ENCODE data around the gene DOK3. TPM values are rescaled to one million over a fixed set of nuclear protein-coding genes. Genes with fewer than 3 reads are reported as not detected.

The DOK3 gene
- total and polyA plus RNA-seq, 2 of the 13 experiments (the other 11 are each of a cell fraction or from before 2014, with no cell fraction given): 1.4 to 1.5 TPM

GRCh38 chr5:177516601-177517568 lies 7.3 kb upstream of the DOK3 start, which contains the start of gene DDX41 (continued):
- no peak for TF ChIP-seq ATRX (CRISPR knock-in tag; IDR thresholded peaks at IDR 0.05; ENCODE audit: borderline replicate concordance)
- peak; percentile 66; the same call in 1 of the 2 replicates for TF ChIP-seq ZNF34 (CRISPR knock-in tag; IDR thresholded peaks at IDR 0.05; ENCODE audit: borderline replicate concordance)
- TF ChIP-seq TSC22D2 (CRISPR knock-in tag; IDR thresholded peaks at IDR 0.05; ENCODE audit: borderline replicate concordance): peak; percentile 75; the same call in 1 of the 2 replicates
- TF ChIP-seq, protein P1, sequence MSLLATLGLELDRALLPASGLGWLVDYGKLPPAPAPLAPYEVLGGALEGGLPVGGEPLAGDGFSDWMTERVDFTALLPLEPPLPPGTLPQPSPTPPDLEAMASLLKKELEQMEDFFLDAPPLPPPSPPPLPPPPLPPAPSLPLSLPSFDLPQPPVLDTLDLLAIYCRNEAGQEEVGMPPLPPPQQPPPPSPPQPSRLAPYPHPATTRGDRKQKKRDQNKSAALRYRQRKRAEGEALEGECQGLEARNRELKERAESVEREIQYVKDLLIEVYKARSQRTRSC (CRISPR knock-in tag; IDR thresholded peaks at IDR 0.05; ENCODE audit: low read depth): no peak
- TF ChIP-seq THAP11 (CRISPR knock-in tag; IDR thresholded peaks at IDR 0.05): peak; percentile 97
- TF ChIP-seq ZNF451 (CRISPR knock-in tag; IDR thresholded peaks at IDR 0.05): peak; percentile 91
- peak; percentile 76; the same call in 1 of the 2 replicates for TF ChIP-seq TOPORS (CRISPR knock-in tag; IDR thresholded peaks at IDR 0.05)
- peak; percentile 77 for TF ChIP-seq REL (CRISPR knock-in tag; conservative IDR thresholded peaks at IDR 0.05)
- peak; percentile 82; the same call in 1 of the 2 replicates for TF ChIP-seq ZNF780A (CRISPR knock-in tag; IDR thresholded peaks at IDR 0.05)
- TF ChIP-seq ETV5 (CRISPR knock-in tag; IDR thresholded peaks at IDR 0.05; ENCODE audit: borderline replicate concordance): peak; percentile 59; the same call in 1 of the 2 replicates
- TF ChIP-seq ZNF280B (CRISPR knock-in tag; IDR thresholded peaks at IDR 0.05; ENCODE audit: borderline replicate concordance): peak; percentile 80; the same call in 1 of the 2 replicates
- no peak for TF ChIP-seq CHCHD3 (CRISPR knock-in tag; IDR thresholded peaks at IDR 0.05)
- TF ChIP-seq CHD2 (IDR thresholded peaks at IDR 0.05; ENCODE audit: low read depth, low read length): peak; percentile 41; the same call in 1 of the 2 replicates
- TF ChIP-seq HOXA3 (CRISPR knock-in tag; IDR thresholded peaks at IDR 0.05): peak; percentile 96
- TF ChIP-seq DPF2 (CRISPR knock-in tag; IDR thresholded peaks at IDR 0.05; ENCODE audit: borderline replicate concordance, low read depth): peak; percentile 73
- peak; percentile 90 for TF ChIP-seq ZHX1 (CRISPR knock-in tag; IDR thresholded peaks at IDR 0.05; ENCODE audit: low read depth)
- TF ChIP-seq GATAD2A (CRISPR knock-in tag; IDR thresholded peaks at IDR 0.05): peak; percentile 85
- TF ChIP-seq, protein P2, sequence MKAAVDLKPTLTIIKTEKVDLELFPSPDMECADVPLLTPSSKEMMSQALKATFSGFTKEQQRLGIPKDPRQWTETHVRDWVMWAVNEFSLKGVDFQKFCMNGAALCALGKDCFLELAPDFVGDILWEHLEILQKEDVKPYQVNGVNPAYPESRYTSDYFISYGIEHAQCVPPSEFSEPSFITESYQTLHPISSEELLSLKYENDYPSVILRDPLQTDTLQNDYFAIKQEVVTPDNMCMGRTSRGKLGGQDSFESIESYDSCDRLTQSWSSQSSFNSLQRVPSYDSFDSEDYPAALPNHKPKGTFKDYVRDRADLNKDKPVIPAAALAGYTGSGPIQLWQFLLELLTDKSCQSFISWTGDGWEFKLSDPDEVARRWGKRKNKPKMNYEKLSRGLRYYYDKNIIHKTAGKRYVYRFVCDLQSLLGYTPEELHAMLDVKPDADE (CRISPR knock-in tag; IDR thresholded peaks at IDR 0.05): peak; percentile 77; the same call in 1 of the 2 replicates
- no peak for TF ChIP-seq TCF7 (IDR thresholded peaks at IDR 0.05; ENCODE audit: low read depth)
- peak; percentile 98; the same call in 1 of the 2 replicates for TF ChIP-seq ZNF772 (CRISPR knock-in tag; IDR thresholded peaks at IDR 0.05)
- TF ChIP-seq ZNF224 (CRISPR knock-in tag; IDR thresholded peaks at IDR 0.05): peak; percentile 83
- no peak for TF ChIP-seq MBD4 (IDR thresholded peaks at IDR 0.05; ENCODE audit: borderline replicate concordance, low read length)
- peak; percentile 97 for TF ChIP-seq HDAC2 (CRISPR knock-in tag; IDR thresholded peaks at IDR 0.05)
- 0 out of 2 replicates have a peak, but pooled peaks have one; percentile 23 for TF ChIP-seq ISX (CRISPR knock-in tag; conservative IDR thresholded peaks at IDR 0.05)
